CD14-positive monocyte (primary cell): ENCODE data around the gene ANTXR1. TPM values are rescaled to one million over a fixed set of nuclear protein-coding genes. Genes with fewer than 3 reads are reported as not detected.

ENCODE experiments used
- DNase-seq, 3 donors: peaks; one replicate each; pipeline ENCODE4 v3.0.0-alpha.2; 2011 to 2022
- H2AFZ ChIP-seq: 2 replicates; pipeline ENCODE4 v1.6.0; 2012; ENCODE audit warnings: mild to moderate bottlenecking, low read depth, low read length, inconsistent platforms; ENCODE audit not compliant: insufficient read depth, poor library complexity, severe bottlenecking
- H3K27ac ChIP-seq, 2 donors: 1 replicate in 1 of 2; 2 replicates in 1 of 2; pipeline ENCODE4 v1.5.1; 2012 to 2013; ENCODE audit warnings: low read length in 2 of 2, control low read depth in 1 of 2, inconsistent platforms in 1 of 2, low read depth in 1 of 2, mild to moderate bottlenecking in 1 of 2
- H3K27me3 ChIP-seq, 2 donors: one replicate each; pipeline versions ENCODE4 v1.6.0 to v1.6.1; 2011 to 2013; ENCODE audit warnings: low read length in 2 of 2; ENCODE audit not compliant: control insufficient read depth in 2 of 2, insufficient read depth in 2 of 2
- H3K36me3 ChIP-seq, 2 donors: replicated peaks in 1 of 2; 1 replicate in 1 of 2; 2 replicates in 1 of 2; pipeline versions ENCODE4 v1.5.1 to v1.6.1; 2012 to 2013; ENCODE audit warnings: low read length in 2 of 2, control low read depth in 1 of 2, inconsistent platforms in 1 of 2, mild to moderate bottlenecking in 1 of 2; ENCODE audit not compliant: insufficient read depth in 2 of 2, control insufficient read depth in 1 of 2
- H3K4me1 ChIP-seq, 2 donors: 1 replicate in 1 of 2; 2 replicates in 1 of 2; pipeline versions ENCODE4 v1.5.1 to v1.6.1; 2012 to 2013; ENCODE audit warnings: low read length in 2 of 2, control low read depth in 1 of 2, inconsistent platforms in 1 of 2, mild to moderate bottlenecking in 1 of 2, moderate library complexity in 1 of 2; ENCODE audit not compliant: insufficient read depth in 2 of 2, control insufficient read depth in 1 of 2
- H3K4me2 ChIP-seq: replicated peaks from 2 replicates; pipeline ENCODE3; 2012; ENCODE audit warnings: low read length, moderate library complexity, mild to moderate bottlenecking; ENCODE audit not compliant: poor library complexity, severe bottlenecking; ENCODE audit errors: extremely low read depth
- H3K4me3 ChIP-seq, 3 experiments: fragments of 200-600 bp in 1 of 3; sonication (generic) in 1 of 3; replicated peaks in 1 of 3; 1 replicate in 2 of 3; 2 replicates in 1 of 3; pipeline ENCODE4 v1.5.1; 2011 to 2013; ENCODE audit warnings: low read length in 3 of 3, mild to moderate bottlenecking in 3 of 3, control low read depth in 2 of 3, low read depth in 2 of 3, inconsistent platforms in 1 of 3, moderate library complexity in 1 of 3
- H3K79me2 ChIP-seq: 2 replicates; pipeline ENCODE4 v1.6.0; 2012; ENCODE audit warnings: mild to moderate bottlenecking, control low read depth, inconsistent platforms, low read length, moderate library complexity; ENCODE audit not compliant: insufficient read depth
- H3K9ac ChIP-seq: 2 replicates; pipeline ENCODE4 v1.6.0; 2017; ENCODE audit warnings: low read length, mild to moderate bottlenecking; ENCODE audit not compliant: insufficient read depth, poor library complexity, severe bottlenecking
- H3K9me3 ChIP-seq, 2 donors: replicated peaks in 1 of 2; 1 replicate in 1 of 2; 2 replicates in 1 of 2; pipeline versions ENCODE4 v1.5.1 to v1.6.1; 2012 to 2013; ENCODE audit warnings: low read length in 2 of 2, control low read depth in 1 of 2; ENCODE audit not compliant: control insufficient read depth in 1 of 2, insufficient read depth in 1 of 2
- H4K20me1 ChIP-seq: 2 replicates; pipeline ENCODE4 v1.6.0; 2012; ENCODE audit warnings: mild to moderate bottlenecking, low read length, control low read depth, moderate library complexity; ENCODE audit not compliant: insufficient read depth
- H3K27ac Mint-ChIP-seq, 7 donors: one replicate each; pipeline ENCODE4 v1.8.0; 2020; ENCODE audit warnings: mild to moderate bottlenecking in 7 of 7, mixed read lengths in 7 of 7, moderate library complexity in 6 of 7, inconsistent platforms in 2 of 7
- H3K27me3 Mint-ChIP-seq, 3 donors: one replicate each; pipeline ENCODE4 v1.8.0; 2021 to 2022; ENCODE audit warnings: low read depth in 3 of 3, mild to moderate bottlenecking in 3 of 3, mixed read lengths in 3 of 3, moderate library complexity in 3 of 3, inconsistent platforms in 1 of 3
- H3K36me3 Mint-ChIP-seq, 2 donors: one replicate each; pipeline ENCODE4 v1.8.0; 2020; ENCODE audit warnings: mixed read lengths in 2 of 2, inconsistent platforms in 1 of 2, mild to moderate bottlenecking in 1 of 2
- H3K4me1 Mint-ChIP-seq: one replicate; pipeline ENCODE4 v1.8.0; 2020; ENCODE audit warnings: mild to moderate bottlenecking, mixed read lengths
- H3K4me3 Mint-ChIP-seq, 2 donors: one replicate each; pipeline ENCODE4 v1.8.0; 2020; ENCODE audit warnings: mild to moderate bottlenecking in 2 of 2, mixed read lengths in 2 of 2, moderate library complexity in 1 of 2
- H3K9me3 Mint-ChIP-seq, 7 donors: one replicate each; pipeline ENCODE4 v1.8.0; 2020 to 2022; ENCODE audit warnings: mixed read lengths in 7 of 7, mild to moderate bottlenecking in 6 of 7, moderate library complexity in 6 of 7, inconsistent platforms in 2 of 7
- CTCF ChIP-seq: fragments of 200-600 bp; IDR thresholded peaks from one replicate; pipeline ENCODE4 v1.8.0; 2022; ENCODE audit warnings: antibody characterized with exemption, mild to moderate bottlenecking
- WGBS: methylation state at CpG from one replicate; pipeline ENCODE4 v1.1.5; 2013; ENCODE audit warnings: missing lambda C conversion rate; ENCODE audit not compliant: insufficient coverage; 5-methylcytosine and 5-hydroxymethylcytosine counted together
- intact Hi-C, 2 donors: fragments of 100-400 bp; cut with micrococcal nuclease; formaldehyde crosslinking; loops; one replicate each; pipeline versions ENCODE4 v1.15.0 to v1.15.1; 2023
- polyA plus RNA-seq, 3 donors: library from polyadenylated mRNA; depleted of rRNA in 1 of 3; unstranded in 2 of 3; stranded (reverse) in 1 of 3; fragments of 300-500 nt in 2 of 3; fragments of >200 nt in 1 of 3; fragmentation: Illumina TruSeq in 2 of 3; gene quantifications; 1 replicate in 2 of 3; 2 replicates in 1 of 3; pipeline ENCODE4 v1.2.3, GENCODE V29; 2012 to 2021

ANTXR1 gene
- polyA plus RNA-seq, 3 donors: not detected

- Mint-ChIP-seq H3K36me3 (no peaks in the 10 kb centered on the region), H3K27me3 (peaks cover 1 to 3% (median 2%) of the 10 kb centered on the region in 3 donors), H3K27ac (no peak overlapping the region), H3K4me3 (no peak overlapping the region), H3K4me1 (peaks cover 27% of the 10 kb centered on the region), H3K9me3 (peaks cover 0 to 2% (median 0%) of the 10 kb centered on the region in 7 donors)
- no peaks in the 10 kb centered on the region for H3K9me3 ChIP-seq
- no peak overlapping the region for H3K4me2 ChIP-seq
- H3K27me3 ChIP-seq: no peaks in the 10 kb centered on the region
- peaks cover 12 to 13% of the 10 kb centered on the region in 2 donors for H3K4me1 ChIP-seq
- H3K4me3 ChIP-seq: no peak overlapping the region
- no peaks in the 10 kb centered on the region for H4K20me1 ChIP-seq
- 97% methylated on average over 8 of the region's 12 CpGs for WGBS
- H3K27ac ChIP-seq: no peak overlapping the region
- no peak overlapping the region for H2AFZ ChIP-seq
- H3K79me2 ChIP-seq: no peaks in the 10 kb centered on the region
- no peak for TF ChIP-seq CTCF
- no peak for DNase-seq
- no peaks in the 10 kb centered on the region for H3K36me3 ChIP-seq
- no peak overlapping the region for H3K9ac ChIP-seq
- intact Hi-C loops: loop anchor here in 1 of 2 donors (2.0 kb wide), 1 partner anchor 36 kb away; no protein-coding TSS in a partner anchor
These were observed 284.2 kb downstream of the ANTXR1 start for GRCh38 chr2:69297216-69297615.

- H3K27ac Mint-ChIP-seq: no peak overlapping the region
- 50% methylated on average over 5 of the region's 7 CpGs for WGBS
- intact Hi-C loops: no loop called here
- peaks cover 1 to 3% (median 2%) of the 10 kb centered on the region in 3 donors for H3K27me3 Mint-ChIP-seq
- Histone ChIP-seq H2AFZ (no peak overlapping the region), H4K20me1 (no peaks in the 10 kb centered on the region), H3K9ac (no peak overlapping the region), H3K79me2 (no peaks in the 10 kb centered on the region), H3K4me1 (peaks cover 12 to 13% of the 10 kb centered on the region in 2 donors), H3K27me3 (no peaks in the 10 kb centered on the region), H3K4me3 (no peak overlapping the region), H3K27ac (no peak overlapping the region), H3K9me3 (no peaks in the 10 kb centered on the region), H3K36me3 (no peaks in the 10 kb centered on the region), H3K4me2 (no peak overlapping the region)
- no peak overlapping the region for H3K4me3 Mint-ChIP-seq
- peaks cover 0 to 2% (median 0%) of the 10 kb centered on the region in 7 donors for H3K9me3 Mint-ChIP-seq
- no peaks in the 10 kb centered on the region for H3K36me3 Mint-ChIP-seq
- DNase-seq: no peak
- peaks cover 27% of the 10 kb centered on the region for H3K4me1 Mint-ChIP-seq
- no peak for TF ChIP-seq CTCF
These were observed 285.3 kb downstream of the ANTXR1 start for GRCh38 chr2:69298261-69298660.
